Breast epithelium (tissue), 3 donors: ENCODE data around the gene PPP1R3G.

Source experiments
- POLR2A ChIP-seq: fragments of 450-650 bp; IDR thresholded peaks from one replicate; pipeline ENCODE4 v1.6.1; 2016; ENCODE audit warnings: antibody characterized with exemption, mild to moderate bottlenecking, moderate library complexity
- TF ChIP-seq, protein P1 (sequence below), 3 donors: fragments of 450-650 bp; IDR thresholded peaks; one replicate each; pipeline ENCODE4 v1.5.1; 2016 to 2017; ENCODE audit warnings: antibody characterized with exemption in 3 of 3, mild to moderate bottlenecking in 3 of 3, moderate library complexity in 3 of 3

- TF ChIP-seq, protein P1, sequence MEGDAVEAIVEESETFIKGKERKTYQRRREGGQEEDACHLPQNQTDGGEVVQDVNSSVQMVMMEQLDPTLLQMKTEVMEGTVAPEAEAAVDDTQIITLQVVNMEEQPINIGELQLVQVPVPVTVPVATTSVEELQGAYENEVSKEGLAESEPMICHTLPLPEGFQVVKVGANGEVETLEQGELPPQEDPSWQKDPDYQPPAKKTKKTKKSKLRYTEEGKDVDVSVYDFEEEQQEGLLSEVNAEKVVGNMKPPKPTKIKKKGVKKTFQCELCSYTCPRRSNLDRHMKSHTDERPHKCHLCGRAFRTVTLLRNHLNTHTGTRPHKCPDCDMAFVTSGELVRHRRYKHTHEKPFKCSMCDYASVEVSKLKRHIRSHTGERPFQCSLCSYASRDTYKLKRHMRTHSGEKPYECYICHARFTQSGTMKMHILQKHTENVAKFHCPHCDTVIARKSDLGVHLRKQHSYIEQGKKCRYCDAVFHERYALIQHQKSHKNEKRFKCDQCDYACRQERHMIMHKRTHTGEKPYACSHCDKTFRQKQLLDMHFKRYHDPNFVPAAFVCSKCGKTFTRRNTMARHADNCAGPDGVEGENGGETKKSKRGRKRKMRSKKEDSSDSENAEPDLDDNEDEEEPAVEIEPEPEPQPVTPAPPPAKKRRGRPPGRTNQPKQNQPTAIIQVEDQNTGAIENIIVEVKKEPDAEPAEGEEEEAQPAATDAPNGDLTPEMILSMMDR (IDR thresholded peaks at IDR 0.05): no peak
- no peak for TF ChIP-seq POLR2A
Measured at GRCh38 chr6:5136851-5137250, 51.7 kb downstream of the PPP1R3G start.
